Gastrocnemius medialis (tissue), 4 donors: ENCODE measurements around the gene LZTFL1.

Experiments used
- CTCF ChIP-seq, 5 experiments: fragments of 450-650 bp in 3 of 5; fragments of 200-600 bp in 2 of 5; sonication (generic) in 2 of 5; IDR thresholded peaks in 4 of 5; conservative IDR thresholded peaks in 1 of 5; 1 replicate in 4 of 5; 2 replicates in 1 of 5; pipeline ENCODE4 v1.5.1; 2016 to 2019; ENCODE audit warnings: antibody characterized with exemption in 5 of 5, mild to moderate bottlenecking in 3 of 5, moderate library complexity in 3 of 5
- POLR2A ChIP-seq, 2 donors: fragments of 450-650 bp; IDR thresholded peaks; one replicate each; pipeline ENCODE4 v1.6.1; 2017; ENCODE audit warnings: antibody characterized with exemption in 2 of 2, mild to moderate bottlenecking in 2 of 2, moderate library complexity in 2 of 2

GRCh38 chr3:45779746-45780735 lies 61.9 kb downstream of the LZTFL1 start:
- TF ChIP-seq CTCF (IDR thresholded peaks at IDR 0.05 in 4 of 5, conservative IDR thresholded peaks at IDR 0.05 in 1 of 5) (no peak), POLR2A (IDR thresholded peaks at IDR 0.05) (no peak)
